Measurements from ENCODE around the gene ATAD3C. TPM values are rescaled to one million over a fixed set of nuclear protein-coding genes. Genes with fewer than 3 reads are reported as not detected.
"Not testable (repeated sequence)": the region's sequence is repeated elsewhere in the genome, so short reads cannot be mapped to it uniquely, and the experiment has no call there.

ATAD3C gene
- total and polyA plus RNA-seq, 12 donors: under 0.01 to 1.4 (median 0.69) TPM; not detected in 3

GRCh38 chr1:1510912-1511532 lies 61.5 kb downstream of the ATAD3C start:
- H3K36me3 ChIP-seq (replicated peaks in 1 of 2): no peaks in the 10 kb centered on the region
- intact Hi-C loops (cut with DNase I): no loop called here
- H3K9me3 ChIP-seq (replicated peaks in 1 of 3): no peaks in the 10 kb centered on the region
- no peaks in the 10 kb centered on the region for H3K27me3 ChIP-seq
- H3K4me1 ChIP-seq (replicated peaks in 1 of 2): peaks cover 0 to 8% of the 10 kb centered on the region in 2 donors
- H3K27ac ChIP-seq: peak overlapping the region; percentile 88 to 98 (median 94)
- no peak for TF ChIP-seq POLR2A (IDR thresholded peaks at IDR 0.05)
- TF ChIP-seq, protein P1, sequence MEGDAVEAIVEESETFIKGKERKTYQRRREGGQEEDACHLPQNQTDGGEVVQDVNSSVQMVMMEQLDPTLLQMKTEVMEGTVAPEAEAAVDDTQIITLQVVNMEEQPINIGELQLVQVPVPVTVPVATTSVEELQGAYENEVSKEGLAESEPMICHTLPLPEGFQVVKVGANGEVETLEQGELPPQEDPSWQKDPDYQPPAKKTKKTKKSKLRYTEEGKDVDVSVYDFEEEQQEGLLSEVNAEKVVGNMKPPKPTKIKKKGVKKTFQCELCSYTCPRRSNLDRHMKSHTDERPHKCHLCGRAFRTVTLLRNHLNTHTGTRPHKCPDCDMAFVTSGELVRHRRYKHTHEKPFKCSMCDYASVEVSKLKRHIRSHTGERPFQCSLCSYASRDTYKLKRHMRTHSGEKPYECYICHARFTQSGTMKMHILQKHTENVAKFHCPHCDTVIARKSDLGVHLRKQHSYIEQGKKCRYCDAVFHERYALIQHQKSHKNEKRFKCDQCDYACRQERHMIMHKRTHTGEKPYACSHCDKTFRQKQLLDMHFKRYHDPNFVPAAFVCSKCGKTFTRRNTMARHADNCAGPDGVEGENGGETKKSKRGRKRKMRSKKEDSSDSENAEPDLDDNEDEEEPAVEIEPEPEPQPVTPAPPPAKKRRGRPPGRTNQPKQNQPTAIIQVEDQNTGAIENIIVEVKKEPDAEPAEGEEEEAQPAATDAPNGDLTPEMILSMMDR (IDR thresholded peaks at IDR 0.05): peak in 1 of 6 experiments; percentile 11
- WGBS, 4 donors: 15 to 23% (median 19%) methylated on average over 17 of the region's 17 CpGs
- H3K4me3 ChIP-seq: peak overlapping the region; percentile 46 to 90 (median 74)
- no peak for DNase-seq

DNA sequence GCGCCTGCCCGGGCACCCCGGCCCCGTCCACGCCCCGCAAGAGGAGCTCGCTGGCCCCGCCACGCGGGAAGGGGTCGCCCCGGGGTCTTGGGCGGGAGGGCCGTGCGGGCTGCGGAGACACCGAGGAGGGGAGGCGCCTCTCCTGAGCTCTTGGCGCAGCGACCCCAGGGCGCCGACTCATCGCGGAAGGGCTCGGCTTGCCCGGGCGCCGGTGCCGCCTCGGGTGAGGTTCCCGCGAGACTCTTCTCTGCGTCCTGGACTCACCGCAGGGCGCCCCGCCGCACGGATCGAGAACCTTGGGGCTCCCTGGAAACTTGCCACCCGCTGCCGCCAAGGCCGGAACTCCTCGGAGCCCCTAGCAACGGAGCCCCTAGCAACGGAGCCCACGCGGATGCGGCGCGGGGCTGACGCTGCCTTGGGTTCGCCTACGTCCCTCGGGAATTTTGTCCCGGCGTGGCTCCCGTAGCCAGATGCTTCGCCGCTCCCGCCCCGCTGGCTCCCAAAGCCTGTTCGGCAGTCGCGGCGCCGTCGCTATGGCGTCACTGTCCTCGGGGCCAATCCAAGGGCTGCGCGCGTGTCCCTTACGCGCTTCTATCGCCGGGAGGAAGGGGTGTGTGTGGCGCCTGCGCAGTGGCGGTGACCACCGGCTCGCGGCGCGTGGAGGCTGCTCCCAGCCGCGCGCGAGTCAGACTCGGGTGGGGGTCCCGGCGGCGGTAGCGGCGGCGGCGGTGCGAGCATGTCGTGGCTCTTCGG lies 62.2 kb downstream of the ATAD3C start, which contains the start of gene ATAD3A:
Gene ATAD3A, plus strand, starts transcription at position 630 of the 753 bp plus-strand sequence. Its CDS starts 107 bp downstream, at position 737.
- peak; percentile 67 to 68 for TF ChIP-seq POLR2A (IDR thresholded peaks at IDR 0.05)
- TF ChIP-seq, protein P1 (IDR thresholded peaks at IDR 0.05): no peak
- peak; percentile 98 to 99 (median 99) for DNase-seq
- Histone ChIP-seq H3K27ac (peak within 1 kb of the TSS; percentile 88 to 98 (median 94)), H3K27me3 (no peaks in the 10 kb centered on the region), H3K4me3 (peak within 1 kb of the TSS; percentile 46 to 90 (median 74)), H3K9me3 (replicated peaks in 1 of 3) (no peaks in the 10 kb centered on the region), H3K36me3 (replicated peaks in 1 of 2) (peaks cover 0 to 3% of the 10 kb centered on the region in 2 donors), H3K4me1 (replicated peaks in 1 of 2) (peaks cover 0 to 8% of the 10 kb centered on the region in 2 donors)
- 0 to 1% (median 0%) methylated on average over 1 to 99 of the region's 99 CpGs for WGBS, 4 donors
- intact Hi-C loops (cut with DNase I): no loop called here

DNA sequence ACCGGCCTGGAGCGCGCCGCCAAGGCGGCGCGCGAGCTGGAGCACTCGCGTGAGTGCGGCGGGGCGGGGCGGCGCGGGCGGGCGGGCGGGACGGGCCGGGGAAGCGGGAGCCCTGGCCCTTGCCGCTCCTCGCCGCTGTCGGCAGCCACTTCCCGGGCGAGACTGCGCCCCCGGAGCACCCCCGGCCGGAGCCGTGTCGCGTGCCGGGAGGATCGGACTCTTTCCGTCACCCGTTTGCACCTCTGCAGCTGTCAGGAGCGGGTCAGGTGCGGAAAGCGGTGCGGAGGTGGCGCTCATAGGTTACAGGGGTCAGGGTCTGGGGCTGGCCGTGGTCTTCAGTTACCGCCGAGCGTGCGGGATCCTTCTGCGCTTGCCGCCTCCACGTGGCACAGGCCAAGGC lies 62.9 kb downstream of the ATAD3C start:
- H3K27me3 ChIP-seq; intact Hi-C loops (cut with DNase I); H3K4me1 ChIP-seq (replicated peaks in 1 of 2); H3K36me3 ChIP-seq (replicated peaks in 1 of 2); H3K9me3 ChIP-seq (replicated peaks in 1 of 3): not testable (repeated sequence)
- 0% methylated on average over 22 to 45 of the region's 52 CpGs; no CpG with 5 or more reads in 2 of the 4 donors for WGBS, 4 donors
- DNase-seq: peak in 1 of 7 donors; percentile 36
- H3K4me3 ChIP-seq: peak overlapping the region in 2 of 4 donors; percentile 58 to 90
- peak overlapping the region in 2 of 5 donors; percentile 94 to 96 for H3K27ac ChIP-seq

- WGBS, 4 donors: 48 to 89% (median 59%) methylated on average over 5 to 18 of the region's 18 CpGs
- intact Hi-C loops (cut with DNase I): not testable (repeated sequence)
Observed at GRCh38 chr1:1513675-1514074, 64.2 kb downstream of the ATAD3C start.

GRCh38 chr1:1514376-1514775 lies 64.9 kb downstream of the ATAD3C start:
- whole genome bisulfite sequencing, 4 donors: 67 to 83% (median 80%) methylated on average over 8 to 14 of the region's 16 CpGs
- intact Hi-C loops (cut with DNase I); H3K4me1 ChIP-seq (replicated peaks in 1 of 2); H3K36me3 ChIP-seq (replicated peaks in 1 of 2); DNase-seq; H3K9me3 ChIP-seq (replicated peaks in 1 of 3); H3K27ac ChIP-seq; H3K27me3 ChIP-seq; H3K4me3 ChIP-seq: not testable (repeated sequence)

More at GRCh38 chr1:1513675-1514074, 64.2 kb downstream of the ATAD3C start:
- not testable (repeated sequence) for H3K4me1 ChIP-seq (replicated peaks in 1 of 2); H3K9me3 ChIP-seq (replicated peaks in 1 of 3); DNase-seq; H3K27ac ChIP-seq; H3K36me3 ChIP-seq (replicated peaks in 1 of 2); H3K4me3 ChIP-seq; H3K27me3 ChIP-seq

DNA sequence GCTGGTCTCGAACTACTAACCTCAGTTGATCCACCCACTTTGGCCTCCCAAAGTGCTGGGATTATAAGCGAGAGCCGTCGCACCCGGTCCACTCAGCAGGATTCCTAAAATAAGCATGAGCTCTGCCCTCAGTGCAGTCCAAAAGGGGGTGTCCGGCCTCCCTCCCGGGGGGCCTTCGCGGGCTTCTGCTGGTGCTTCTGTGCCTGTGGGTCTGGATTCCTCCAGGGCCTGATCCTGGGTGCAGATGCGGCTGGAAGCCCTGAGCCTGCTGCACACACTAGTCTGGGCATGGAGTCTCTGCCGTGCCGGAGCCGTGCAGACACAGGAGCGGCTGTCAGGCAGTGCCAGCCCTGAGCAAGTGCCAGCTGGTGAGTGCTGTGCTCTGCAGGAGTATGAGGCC lies 67.4 kb downstream of the ATAD3C start:
- intact Hi-C loops (cut with DNase I); H3K27ac ChIP-seq; H3K4me1 ChIP-seq (replicated peaks in 1 of 2); H3K27me3 ChIP-seq; H3K4me3 ChIP-seq; H3K9me3 ChIP-seq (replicated peaks in 1 of 3); DNase-seq: not testable (repeated sequence)
- peaks cover 0 to 23% of the 10 kb centered on the region in 2 donors for H3K36me3 ChIP-seq (replicated peaks in 1 of 2)
- WGBS, 4 donors: 92 to 98% (median 96%) methylated on average over 5 to 14 of the region's 14 CpGs

All from adrenal gland (tissue), 12 donors.